ENCODE measurements around the gene RASAL1. TPM values are rescaled to one million over a fixed set of nuclear protein-coding genes. Genes with fewer than 3 reads are reported as not detected.

The RASAL1 gene
- total RNA-seq, 2 donors from 2014 or later: 1.6 to 9.9 TPM

DNA sequence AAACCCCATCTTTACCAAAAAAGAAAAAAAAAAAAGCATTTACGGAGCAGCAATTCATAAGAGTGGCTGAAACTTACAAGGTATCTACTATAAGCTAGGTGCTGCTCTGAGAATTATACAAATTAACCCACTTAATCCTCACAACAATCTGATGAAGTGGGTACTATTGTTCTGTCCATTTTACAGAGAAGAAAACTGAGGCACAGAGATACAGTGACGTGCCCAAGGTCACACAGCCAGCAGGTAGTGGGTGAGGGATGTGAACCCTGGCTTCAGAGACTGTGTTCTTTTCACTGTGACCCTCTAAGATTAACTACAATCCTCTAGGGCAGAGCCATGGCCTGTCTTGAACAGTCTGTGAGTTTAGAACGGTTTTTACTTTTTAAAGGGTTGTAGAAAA is 46.4 kb upstream of the RASAL1 start:
- 87% methylated on average over 3 of the region's 3 CpGs for WGBS
- Histone ChIP-seq H3K27me3 (replicated peaks; ENCODE audit: insufficient read depth) (no peaks in the 10 kb centered on the region), H3K27ac (no peak overlapping the region), H3K4me1 (replicated peaks) (no peaks in the 10 kb centered on the region), H3K9me3 (no peaks in the 10 kb centered on the region), H3K36me3 (peaks cover 5 to 7% of the 10 kb centered on the region in 2 donors), H3K4me3 (no peak overlapping the region)
- intact Hi-C loops (cut with DNase I): no loop called here
- no peak for DNase-seq (ENCODE audit: low spot score)
- TF ChIP-seq, protein P1, sequence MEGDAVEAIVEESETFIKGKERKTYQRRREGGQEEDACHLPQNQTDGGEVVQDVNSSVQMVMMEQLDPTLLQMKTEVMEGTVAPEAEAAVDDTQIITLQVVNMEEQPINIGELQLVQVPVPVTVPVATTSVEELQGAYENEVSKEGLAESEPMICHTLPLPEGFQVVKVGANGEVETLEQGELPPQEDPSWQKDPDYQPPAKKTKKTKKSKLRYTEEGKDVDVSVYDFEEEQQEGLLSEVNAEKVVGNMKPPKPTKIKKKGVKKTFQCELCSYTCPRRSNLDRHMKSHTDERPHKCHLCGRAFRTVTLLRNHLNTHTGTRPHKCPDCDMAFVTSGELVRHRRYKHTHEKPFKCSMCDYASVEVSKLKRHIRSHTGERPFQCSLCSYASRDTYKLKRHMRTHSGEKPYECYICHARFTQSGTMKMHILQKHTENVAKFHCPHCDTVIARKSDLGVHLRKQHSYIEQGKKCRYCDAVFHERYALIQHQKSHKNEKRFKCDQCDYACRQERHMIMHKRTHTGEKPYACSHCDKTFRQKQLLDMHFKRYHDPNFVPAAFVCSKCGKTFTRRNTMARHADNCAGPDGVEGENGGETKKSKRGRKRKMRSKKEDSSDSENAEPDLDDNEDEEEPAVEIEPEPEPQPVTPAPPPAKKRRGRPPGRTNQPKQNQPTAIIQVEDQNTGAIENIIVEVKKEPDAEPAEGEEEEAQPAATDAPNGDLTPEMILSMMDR (IDR thresholded peaks at IDR 0.05): no peak
- TF ChIP-seq POLR2A (IDR thresholded peaks at IDR 0.05): no peak
- no peak for TF ChIP-seq POLR2AphosphoS5 (IDR thresholded peaks at IDR 0.05)

DNA sequence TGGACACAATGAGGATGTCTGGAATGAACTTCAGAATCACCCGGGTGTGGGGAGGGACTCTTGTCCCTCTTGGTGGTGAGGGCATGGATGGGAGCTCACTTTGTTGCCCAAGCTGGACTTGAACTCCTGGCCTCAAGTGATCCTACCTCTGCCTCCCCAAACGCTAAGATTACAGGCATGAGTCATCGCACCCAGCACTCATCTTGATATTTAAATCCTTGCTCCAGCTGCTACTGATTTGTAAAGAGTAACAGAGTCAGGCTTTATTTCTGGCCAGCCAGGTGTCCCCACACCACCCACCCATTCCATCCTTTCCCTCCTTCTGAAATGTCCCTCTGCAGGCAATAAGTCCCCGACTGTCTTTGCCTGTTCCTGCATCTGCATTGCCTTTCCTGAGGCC is 44.8 kb upstream of the RASAL1 start:
- Histone ChIP-seq H3K27me3 (replicated peaks; ENCODE audit: insufficient read depth) (no peaks in the 10 kb centered on the region), H3K27ac (no peak overlapping the region), H3K4me3 (no peak overlapping the region), H3K4me1 (replicated peaks) (no peaks in the 10 kb centered on the region), H3K9me3 (no peaks in the 10 kb centered on the region), H3K36me3 (peaks cover 6 to 7% of the 10 kb centered on the region in 2 donors)
- intact Hi-C loops (cut with DNase I): no loop called here
- DNase-seq (ENCODE audit: low spot score): no peak
- TF ChIP-seq POLR2A (IDR thresholded peaks at IDR 0.05) (no peak), POLR2AphosphoS5 (IDR thresholded peaks at IDR 0.05) (no peak)
- TF ChIP-seq, protein P1 (IDR thresholded peaks at IDR 0.05): no peak
- 75% methylated on average over 4 of the region's 4 CpGs for WGBS

DNA sequence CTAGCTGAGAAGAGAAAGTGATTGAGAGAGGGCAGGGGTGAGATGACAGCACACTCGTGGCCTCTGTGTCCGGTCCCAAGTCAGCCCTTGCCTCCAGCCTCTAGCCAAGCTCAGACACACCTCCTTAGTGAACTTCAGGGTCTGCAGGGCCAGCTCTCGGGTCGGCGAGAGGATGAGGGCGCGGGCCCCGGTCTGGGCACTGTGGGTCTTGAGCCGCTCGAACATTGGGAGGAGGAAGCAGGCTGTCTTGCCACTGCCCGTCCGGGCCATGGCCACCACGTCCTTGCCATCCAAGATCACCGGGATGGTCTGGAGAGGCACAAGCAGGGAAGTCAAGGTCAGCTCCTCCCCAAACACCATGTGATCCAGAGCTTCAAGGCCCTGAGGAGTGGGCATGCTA is 43.5 kb upstream of the RASAL1 start:
- TF ChIP-seq POLR2A (IDR thresholded peaks at IDR 0.05): no peak
- TF ChIP-seq POLR2AphosphoS5 (IDR thresholded peaks at IDR 0.05): no peak
- TF ChIP-seq, protein P1 (IDR thresholded peaks at IDR 0.05): no peak
- H3K36me3 ChIP-seq: peaks cover 6 to 7% of the 10 kb centered on the region in 2 donors
- intact Hi-C loops (cut with DNase I): no loop called here
- DNase-seq (ENCODE audit: low spot score): no peak
- H3K4me1 ChIP-seq (replicated peaks): no peaks in the 10 kb centered on the region
- H3K4me3 ChIP-seq: no peak overlapping the region
- WGBS: 95% methylated on average over 6 of the region's 14 CpGs
- H3K27me3 ChIP-seq (replicated peaks; ENCODE audit: insufficient read depth): no peaks in the 10 kb centered on the region
- H3K27ac ChIP-seq: no peak overlapping the region
- H3K9me3 ChIP-seq: no peaks in the 10 kb centered on the region

DNA sequence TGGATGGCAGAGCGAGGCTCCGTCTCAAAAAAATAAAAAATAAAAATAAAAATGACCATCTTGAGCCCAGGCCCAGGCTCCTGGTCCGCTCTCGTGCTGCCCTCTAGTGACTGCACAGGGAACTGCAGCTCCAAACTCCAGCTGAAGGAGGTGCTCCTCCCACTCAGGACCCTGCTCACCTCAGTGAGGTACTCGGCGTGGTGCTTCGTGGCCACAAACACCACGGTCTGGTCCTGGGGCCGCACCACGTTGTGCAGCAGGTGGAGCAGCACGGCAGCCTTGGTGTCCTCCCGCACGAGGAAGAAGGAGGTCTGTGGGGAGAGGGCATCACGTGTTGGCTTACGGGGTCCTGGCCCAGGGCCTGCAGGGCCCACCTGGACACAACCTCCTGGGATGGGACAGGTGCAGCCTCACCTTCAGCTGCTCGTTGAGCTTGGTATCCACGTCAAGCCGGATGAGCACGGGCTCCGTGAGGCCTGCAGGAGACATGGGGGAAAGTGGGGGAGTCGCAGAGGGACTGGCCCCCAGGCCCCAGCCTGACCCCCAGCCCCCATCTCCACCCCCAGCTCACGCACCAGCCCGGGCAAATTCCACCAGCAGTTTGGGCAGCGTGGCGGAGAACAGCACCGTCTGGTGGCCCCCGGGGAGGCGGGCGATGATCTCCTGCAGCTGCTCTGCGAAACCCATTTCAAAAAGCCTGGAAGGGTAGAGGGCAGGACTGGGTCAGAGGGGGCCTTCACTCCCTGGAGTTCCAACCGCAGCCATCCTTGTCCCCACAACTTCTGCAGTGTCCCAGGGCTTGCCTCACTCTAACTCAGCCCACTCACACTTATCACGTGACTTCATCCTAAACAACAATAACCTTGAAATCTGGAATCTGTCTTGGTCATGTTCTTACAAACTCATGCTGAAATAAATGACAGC is 39.2 kb upstream of the RASAL1 start:
- no peaks in the 10 kb centered on the region for H3K4me1 ChIP-seq (replicated peaks)
- H3K4me3 ChIP-seq: no peak overlapping the region
- H3K36me3 ChIP-seq: peaks cover 16 to 17% of the 10 kb centered on the region in 2 donors
- DNase-seq (ENCODE audit: low spot score): peak; percentile 41
- no peaks in the 10 kb centered on the region for H3K9me3 ChIP-seq
- intact Hi-C loops (cut with DNase I): loop anchor here (5.0 kb wide), 1 partner anchor 127 kb away; no protein-coding TSS in a partner anchor
- no peak overlapping the region for H3K27ac ChIP-seq
- 50% methylated on average over 28 of the region's 32 CpGs for WGBS
- TF ChIP-seq POLR2AphosphoS5 (IDR thresholded peaks at IDR 0.05) (no peak), POLR2A (IDR thresholded peaks at IDR 0.05) (no peak)
- TF ChIP-seq, protein P1 (IDR thresholded peaks at IDR 0.05): peak; percentile 75 to 97 (median 87)
- H3K27me3 ChIP-seq (replicated peaks; ENCODE audit: insufficient read depth): no peaks in the 10 kb centered on the region
